ENCODE data around the gene JPH3. TPM values are rescaled to one million over a fixed set of nuclear protein-coding genes. Genes with fewer than 3 reads are reported as not detected.

JPH3 gene
- polyA plus RNA-seq, 1 donor, result 0.24 TPM

- no peak for DNase-seq (ENCODE audit: low read depth)
Observed at GRCh38 chr16:87626905-87627304, 24.6 kb downstream of the JPH3 start.

GRCh38 chr16:87627542-87628245 lies 25.4 kb downstream of the JPH3 start:
- DNase-seq (ENCODE audit: low read depth), result no peak

- DNase-seq (ENCODE audit: low read depth), result no peak
Observed at GRCh38 chr16:87628246-87628923, 26.1 kb downstream of the JPH3 start.

- no peak for DNase-seq (ENCODE audit: low read depth)
Observed at GRCh38 chr16:87628940-87629339, 26.6 kb downstream of the JPH3 start.

GRCh38 chr16:87631067-87631466 lies 28.8 kb downstream of the JPH3 start:
- DNase-seq (ENCODE audit: low read depth), result no peak

GRCh38 chr16:87634411-87634810 lies 32.1 kb downstream of the JPH3 start:
- DNase-seq (ENCODE audit: low read depth), result no peak

GRCh38 chr16:87635541-87636049 lies 33.3 kb downstream of the JPH3 start:
- DNase-seq (ENCODE audit: low read depth), result no peak

GRCh38 chr16:87636050-87636684 lies 33.9 kb downstream of the JPH3 start:
- DNase-seq (ENCODE audit: low read depth), result peak; percentile 16

GRCh38 chr16:87636741-87637140 lies 34.4 kb downstream of the JPH3 start:
- no peak for DNase-seq (ENCODE audit: low read depth)

GRCh38 chr16:87637357-87637756 lies 35.0 kb downstream of the JPH3 start:
- no peak for DNase-seq (ENCODE audit: low read depth)

GRCh38 chr16:87638736-87639135 lies 36.4 kb downstream of the JPH3 start:
- no peak for DNase-seq (ENCODE audit: low read depth)

GRCh38 chr16:87641721-87642120 lies 39.4 kb downstream of the JPH3 start:
- DNase-seq (ENCODE audit: low read depth), result no peak

GRCh38 chr16:87642491-87642890 lies 40.2 kb downstream of the JPH3 start:
- no peak for DNase-seq (ENCODE audit: low read depth)

- DNase-seq (ENCODE audit: low read depth), result no peak
Observed at GRCh38 chr16:87644186-87644585, 41.9 kb downstream of the JPH3 start.

GRCh38 chr16:87644596-87644995 lies 42.3 kb downstream of the JPH3 start:
- DNase-seq (ENCODE audit: low read depth), result no peak

- no peak for DNase-seq (ENCODE audit: low read depth)
Observed at GRCh38 chr16:87645802-87646201, 43.5 kb downstream of the JPH3 start.

- DNase-seq (ENCODE audit: low read depth), result no peak
Observed at GRCh38 chr16:87647431-87648185, 45.3 kb downstream of the JPH3 start.

GRCh38 chr16:87648236-87648635 lies 45.9 kb downstream of the JPH3 start:
- no peak for DNase-seq (ENCODE audit: low read depth)

- no peak for DNase-seq (ENCODE audit: low read depth)
Observed at GRCh38 chr16:87648698-87649487, 46.6 kb downstream of the JPH3 start.

- DNase-seq (ENCODE audit: low read depth), result no peak
Observed at GRCh38 chr16:87652386-87652785, 50.1 kb downstream of the JPH3 start.

GRCh38 chr16:87652799-87653198 lies 50.5 kb downstream of the JPH3 start:
- no peak for DNase-seq (ENCODE audit: low read depth)
